ENCODE measurements around the gene FAM131C. TPM values are rescaled to one million over a fixed set of nuclear protein-coding genes. Genes with fewer than 3 reads are reported as not detected.

The FAM131C gene
- total and polyA plus RNA-seq, 8 donors, result 0.31 to 13.5 (median 1.7) TPM

DNA sequence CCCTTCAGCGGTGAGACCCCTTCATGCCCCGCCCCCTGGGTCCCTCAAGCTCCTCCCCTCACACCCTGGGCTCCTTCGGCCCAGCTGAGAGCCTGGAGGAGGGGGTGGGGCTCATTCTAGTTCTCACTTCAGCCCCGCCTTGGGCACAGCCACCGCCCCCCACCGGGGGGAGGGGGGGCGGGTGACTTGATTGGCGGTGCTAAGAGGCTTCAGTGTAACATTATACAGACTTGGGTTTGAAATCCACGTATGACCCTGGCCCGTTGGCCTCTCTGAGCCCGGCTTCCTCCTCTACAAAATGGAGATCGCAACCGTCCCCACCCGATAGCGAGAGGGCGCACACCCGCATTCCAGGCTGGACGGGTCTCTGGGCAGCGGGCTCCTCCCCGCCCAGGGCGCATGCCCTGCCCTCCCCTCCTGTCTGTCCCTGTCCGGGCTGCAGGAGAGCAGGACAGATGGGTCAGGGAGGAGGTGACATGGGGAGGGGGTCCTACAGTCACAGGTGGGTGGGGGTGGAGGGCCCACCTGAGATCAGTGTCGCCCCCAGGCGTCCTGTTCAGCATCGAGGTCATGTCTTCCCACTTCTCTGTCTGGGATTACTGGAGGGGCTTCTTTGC, 24.8 kb downstream of the FAM131C start:
- ATAC-seq (peak; percentile 37 to 69 (median 48)), DNase-seq (peak in 4 of 6 donors; percentile 60 to 78 (median 67)), FAIRE-seq (no peak)
- no peaks in the 10 kb centered on the region for H3K36me3 ChIP-seq
- no peaks in the 10 kb centered on the region for H3K27me3 ChIP-seq
- H3K4me3 ChIP-seq, result peak overlapping the region in 2 of 4 donors; percentile 30 to 36
- peaks cover 0 to 4% (median 3%) of the 10 kb centered on the region in 3 donors for H3K4me1 ChIP-seq
- no peak overlapping the region for H3K27ac ChIP-seq
- intact Hi-C loops (cut with DNase I), result loop anchor here in 1 of 3 donors (10.0 kb wide), 1 partner anchor 244 kb away; the partner anchor contains the start of gene UQCRHL
- WGBS, 2 donors, result 6% methylated on average over 23 to 25 of the region's 25 CpGs
- no peaks in the 10 kb centered on the region for H3K9me3 ChIP-seq
- TF ChIP-seq CTCF (IDR thresholded peaks at IDR 0.05), result no peak

GRCh38 chr1:16047791-16048475, 25.5 kb downstream of the FAM131C start:
- FAIRE-seq (no peak), ATAC-seq (no peak), DNase-seq (peak in 1 of 6 donors; percentile 37)
- no peak for TF ChIP-seq CTCF (IDR thresholded peaks at IDR 0.05)
- Histone ChIP-seq H3K4me3 (no peak overlapping the region), H3K27ac (no peak overlapping the region), H3K9me3 (no peaks in the 10 kb centered on the region), H3K36me3 (no peaks in the 10 kb centered on the region), H3K4me1 (peaks cover 0 to 8% (median 4%) of the 10 kb centered on the region in 3 donors), H3K27me3 (no peaks in the 10 kb centered on the region)
- intact Hi-C loops (cut with DNase I), result loop anchor here in 1 of 3 donors (10.0 kb wide), 1 partner anchor 243 kb away; the partner anchor contains the start of gene UQCRHL
- 83 to 86% methylated on average over 19 of the region's 19 CpGs for WGBS, 2 donors

GRCh38 chr1:16046842-16047241, 26.6 kb downstream of the FAM131C start:
- Histone ChIP-seq H3K27ac (peak overlapping the region in 1 of 4 donors; percentile 58), H3K27me3 (no peaks in the 10 kb centered on the region), H3K36me3 (no peaks in the 10 kb centered on the region), H3K4me3 (no peak overlapping the region), H3K9me3 (no peaks in the 10 kb centered on the region), H3K4me1 (peaks cover 0 to 8% (median 4%) of the 10 kb centered on the region in 3 donors)
- no peak for TF ChIP-seq CTCF (IDR thresholded peaks at IDR 0.05)
- peak in 1 of 6 donors; percentile 62 for DNase-seq
- intact Hi-C loops (cut with DNase I), result loop anchor here in 1 of 3 donors (10.0 kb wide), 1 partner anchor 242 kb away; the partner anchor contains the start of gene UQCRHL
- FAIRE-seq, result no peak
- WGBS, 2 donors, result 84 to 86% methylated on average over 7 of the region's 7 CpGs
- peak in 2 of 4 donors; percentile 19 to 40 for ATAC-seq

DNA sequence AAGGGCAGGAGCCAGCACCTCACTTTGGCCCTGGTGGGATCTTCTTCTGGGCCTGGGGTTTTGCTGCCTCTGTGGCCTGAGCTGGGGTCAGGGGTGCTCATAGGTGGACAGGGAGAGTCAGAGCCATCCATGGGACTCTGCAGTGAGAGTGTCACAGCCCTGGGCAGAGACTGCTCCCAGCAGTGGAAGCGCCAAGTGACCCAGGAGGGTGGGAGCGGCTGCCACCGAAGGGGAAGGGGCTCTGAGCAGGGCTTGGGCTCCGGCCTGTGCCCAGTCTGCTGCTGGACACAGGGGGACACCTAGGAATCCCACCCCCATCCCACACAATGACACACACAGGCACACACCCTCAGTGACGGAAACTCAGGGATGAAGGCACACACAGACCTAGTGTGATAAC, 29.5 kb downstream of the FAM131C start:
- 85 to 93% methylated on average over 5 of the region's 5 CpGs for WGBS, 2 donors

More for the DNA sequence above, 29.5 kb downstream of the FAM131C start:
- no peak for TF ChIP-seq CTCF (IDR thresholded peaks at IDR 0.05)
- Histone ChIP-seq H3K27ac (peak overlapping the region in 2 of 4 donors; percentile 12 to 28), H3K4me3 (no peak overlapping the region), H3K36me3 (no peaks in the 10 kb centered on the region), H3K4me1 (peaks cover 0 to 8% (median 4%) of the 10 kb centered on the region in 3 donors), H3K9me3 (no peaks in the 10 kb centered on the region), H3K27me3 (no peaks in the 10 kb centered on the region)
- intact Hi-C loops (cut with DNase I), result loop anchor here in 1 of 3 donors (10.0 kb wide), 1 partner anchor 239 kb away; the partner anchor contains the start of gene UQCRHL
- FAIRE-seq, result no peak
- peak in 1 of 6 donors; percentile 61 for DNase-seq
- ATAC-seq, result no peak
